ENCODE results near the gene AP3S2. TPM values are rescaled to one million over a fixed set of nuclear protein-coding genes. Genes with fewer than 3 reads are reported as not detected.

Gene AP3S2
- polyA plus RNA-seq, 1 experiment = 54.8 TPM

GRCh38 chr15:89814112-89814742 lies 79.6 kb downstream of the AP3S2 start:
- peak overlapping the region; percentile 74 for H3K4me3 ChIP-seq (ENCODE audit: low read depth, low read length)
- no peak for TF ChIP-seq CTCF (IDR thresholded peaks at IDR 0.05; ENCODE audit: low read depth, low read length)
- H3K27me3 ChIP-seq (ENCODE audit: control insufficient read depth, insufficient read depth, low read length) = no peaks in the 10 kb centered on the region
- POLR2A ChIA-PET = interaction anchor here (0.6 to 2.0 kb wide), 5 partner anchors 14 to 153 kb away, joined by 3 to 7 read pairs (median 3); no protein-coding TSS in a partner anchor
- CTCF ChIA-PET = interaction anchor here (1.0 to 2.9 kb wide), 2 partner anchors 60 to 74 kb away, joined by 4 to 14 read pairs; no protein-coding TSS in a partner anchor
- peaks cover 8% of the 10 kb centered on the region for H3K9me3 ChIP-seq (ENCODE audit: control insufficient read depth, insufficient read depth, low read length)
- no peak for DNase-seq (ENCODE audit: low read depth, low spot score)
- H3K27ac ChIP-seq (ENCODE audit: low read depth, low read length) = no peak overlapping the region

DNA sequence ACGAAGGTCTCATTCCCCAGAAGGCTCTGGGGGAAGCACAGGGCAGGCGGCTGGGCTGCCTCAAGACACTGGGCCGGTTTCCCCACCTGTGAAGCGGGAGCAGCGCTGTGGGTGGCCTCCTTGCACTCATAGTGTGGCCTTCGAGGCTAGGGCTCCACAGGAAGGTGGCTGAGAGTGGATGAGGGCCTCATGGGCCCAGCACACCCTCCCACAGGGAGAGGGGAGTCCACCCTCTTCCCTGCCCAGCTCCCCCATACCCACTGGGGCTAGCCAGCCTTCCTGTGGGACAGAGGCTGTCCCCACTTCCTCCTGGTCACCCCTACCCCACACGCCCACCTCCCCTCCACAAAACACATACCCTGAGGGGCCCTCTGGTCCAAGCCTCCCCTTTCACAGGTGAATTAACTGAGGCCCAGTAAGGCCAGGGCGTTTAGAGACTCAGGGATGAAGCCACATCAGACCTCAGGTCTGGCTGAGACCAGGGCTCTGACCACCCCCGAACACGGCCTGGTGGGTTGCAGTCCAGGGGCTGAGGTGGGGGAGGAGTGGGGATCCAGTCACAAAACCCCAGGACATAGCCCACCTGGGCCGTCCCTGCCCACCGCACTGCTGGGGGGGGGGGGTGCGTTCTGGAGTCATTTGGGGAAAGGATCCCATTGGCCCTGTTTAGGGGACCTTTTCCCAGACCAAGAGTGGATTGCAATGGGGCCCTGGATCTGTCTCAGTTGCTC lies 80.2 kb downstream of the AP3S2 start:
- no peak for DNase-seq (ENCODE audit: low read depth, low spot score)
- TF ChIP-seq CTCF (IDR thresholded peaks at IDR 0.05; ENCODE audit: low read depth, low read length) = no peak
- POLR2A ChIA-PET = interaction anchor here (1.2 to 2.0 kb wide), 3 partner anchors 14 to 25 kb away, joined by 3 to 7 read pairs (median 3); no protein-coding TSS in a partner anchor
- Histone ChIP-seq H3K9me3 (ENCODE audit: control insufficient read depth, insufficient read depth, low read length) (peaks cover 8% of the 10 kb centered on the region), H3K27me3 (ENCODE audit: control insufficient read depth, insufficient read depth, low read length) (no peaks in the 10 kb centered on the region), H3K4me3 (ENCODE audit: low read depth, low read length) (peak overlapping the region; percentile 74), H3K27ac (ENCODE audit: low read depth, low read length) (no peak overlapping the region)
- CTCF ChIA-PET = interaction anchor here (1.5 to 2.9 kb wide), 2 partner anchors 53 to 61 kb away, joined by 5 to 14 read pairs; no protein-coding TSS in a partner anchor

- no peak for DNase-seq (ENCODE audit: low read depth, low spot score)
- Histone ChIP-seq H3K27ac (ENCODE audit: low read depth, low read length) (no peak overlapping the region), H3K9me3 (ENCODE audit: control insufficient read depth, insufficient read depth, low read length) (peaks cover 8% of the 10 kb centered on the region), H3K4me3 (ENCODE audit: low read depth, low read length) (no peak overlapping the region; the same call in 1 of the 2 replicates), H3K27me3 (ENCODE audit: control insufficient read depth, insufficient read depth, low read length) (no peaks in the 10 kb centered on the region)
- TF ChIP-seq CTCF (IDR thresholded peaks at IDR 0.05; ENCODE audit: low read depth, low read length) = no peak
- POLR2A ChIA-PET = no interaction called here
- CTCF ChIA-PET = interaction anchor here (1.5 kb wide), 1 partner anchor 52 kb away, joined by 5 read pairs; no protein-coding TSS in a partner anchor
Observed at GRCh38 chr15:89812847-89813320, 80.9 kb downstream of the AP3S2 start.

- H3K27me3 ChIP-seq (ENCODE audit: control insufficient read depth, insufficient read depth, low read length) = no peaks in the 10 kb centered on the region
- no peak overlapping the region for H3K27ac ChIP-seq (ENCODE audit: low read depth, low read length)
- no peak overlapping the region for H3K4me3 ChIP-seq (ENCODE audit: low read depth, low read length)
- H3K9me3 ChIP-seq (ENCODE audit: control insufficient read depth, insufficient read depth, low read length) = peaks cover 8% of the 10 kb centered on the region
- TF ChIP-seq CTCF (IDR thresholded peaks at IDR 0.05; ENCODE audit: low read depth, low read length) = no peak
- POLR2A ChIA-PET = no interaction called here
- CTCF ChIA-PET = interaction anchor here (1.5 kb wide), 1 partner anchor 51 kb away, joined by 5 read pairs; no protein-coding TSS in a partner anchor
- DNase-seq (ENCODE audit: low read depth, low spot score) = no peak
Observed at GRCh38 chr15:89812011-89812846, 81.6 kb downstream of the AP3S2 start.
